MM.1S (cell line): Measurements from ENCODE around the gene ATP2B1.

Experiments
- DNase-seq: peaks from one replicate; pipeline ENCODE4 v3.0.0-alpha.2; 2015
- H2AFZ ChIP-seq: fragments of 300-600 bp; sonication (generic); 2 replicates; pipeline ENCODE4 v1.6.0; 2016; ENCODE audit warnings: antibody characterized with exemption, low read length
- H3F3A ChIP-seq: fragments of 300-600 bp; sonication (generic); 2 replicates; pipeline ENCODE4 v1.6.1; 2016; ENCODE audit warnings: mild to moderate bottlenecking, antibody characterized with exemption, low read length, moderate library complexity, mixed read lengths; ENCODE audit not compliant: insufficient read depth
- H3K27ac ChIP-seq: fragments of 300-600 bp; sonication (generic); 2 replicates; pipeline ENCODE4 v1.5.1; 2016; ENCODE audit warnings: mild to moderate bottlenecking, low read length
- H3K27me3 ChIP-seq: fragments of 300-600 bp; sonication (generic); replicated peaks from 2 replicates; pipeline ENCODE4 v1.6.0; 2016; ENCODE audit warnings: low read length; ENCODE audit not compliant: insufficient read depth
- H3K36me3 ChIP-seq: fragments of 300-600 bp; sonication (generic); replicated peaks from 2 replicates; pipeline ENCODE4 v1.6.1; 2016; ENCODE audit warnings: mild to moderate bottlenecking, low read length, mixed read lengths; ENCODE audit not compliant: insufficient read depth
- H3K4me1 ChIP-seq: fragments of 300-600 bp; sonication (generic); 2 replicates; pipeline ENCODE4 v1.6.1; 2016; ENCODE audit warnings: low read length, mixed read lengths
- H3K4me2 ChIP-seq: fragments of 300-600 bp; sonication (generic); 2 replicates; pipeline ENCODE4 v1.6.0; 2016; ENCODE audit warnings: low read depth, low read length
- H3K4me3 ChIP-seq: fragments of 300-600 bp; sonication (generic); 2 replicates; pipeline ENCODE4 v1.5.1; 2016; ENCODE audit warnings: low read length, mixed read lengths
- H3K79me2 ChIP-seq: fragments of 300-600 bp; sonication (generic); 2 replicates; pipeline ENCODE4 v1.6.1; 2016; ENCODE audit warnings: mixed run types, low read length, mixed read lengths
- H3K9ac ChIP-seq: fragments of 300-600 bp; sonication (generic); 2 replicates; pipeline ENCODE4 v1.6.1; 2016; ENCODE audit warnings: low read length, mixed read lengths
- H3K9me2 ChIP-seq: fragments of 300-600 bp; sonication (generic); replicated peaks from 2 replicates; pipeline ENCODE4 v1.6.1; 2016; ENCODE audit warnings: mild to moderate bottlenecking, low read length, mixed read lengths; ENCODE audit not compliant: insufficient read depth
- H3K9me3 ChIP-seq: fragments of 300-600 bp; sonication (generic); replicated peaks from 2 replicates; pipeline ENCODE4 v1.6.1; 2016; ENCODE audit warnings: mild to moderate bottlenecking, low read length, mixed read lengths; ENCODE audit not compliant: insufficient read depth
- H4K20me1 ChIP-seq: fragments of 300-600 bp; sonication (generic); 2 replicates; pipeline ENCODE4 v1.6.1; 2016; ENCODE audit warnings: mild to moderate bottlenecking, low read length, moderate library complexity, mixed read lengths; ENCODE audit not compliant: insufficient read depth
- CTCF ChIP-seq: fragments of 300-600 bp; sonication (generic); IDR thresholded peaks from 2 replicates; pipeline ENCODE4 v1.5.1; 2016; ENCODE audit warnings: antibody characterized with exemption, low read length, mixed read lengths
- EZH2 ChIP-seq: fragments of 300-600 bp; sonication (generic); optimal IDR thresholded peaks from 2 replicates; pipeline ENCODE3; 2017; ENCODE audit warnings: low read depth, mild to moderate bottlenecking, antibody characterized with exemption, low read length, mixed read lengths
- EZH2phosphoT487 ChIP-seq: fragments of 300-600 bp; sonication (generic); IDR thresholded peaks from 2 replicates; pipeline ENCODE4 v1.6.1; 2018; ENCODE audit warnings: antibody characterized with exemption, low read length

The ATP2B1 gene

GRCh38 chr12:89709995-89710872, 1.6 kb upstream of the ATP2B1 start:
- Histone ChIP-seq H3K27ac (peak overlapping the region; percentile 95), H2AFZ (peak overlapping the region; percentile 88)
- DNase-seq = no peak

GRCh38 chr12:89709157-89709994, 738 bp upstream of the ATP2B1 start:
- Histone ChIP-seq H3K9ac (peak overlapping the region; percentile 94), H3K36me3 (no peaks in the 10 kb centered on the region), H3K4me3 (peak overlapping the region; percentile 82), H4K20me1 (0 out of 2 replicates have a peak, but pooled peaks cover 4% of the 10 kb centered on the region), H3K79me2 (peaks cover 38% of the 10 kb centered on the region), H3K4me2 (peak overlapping the region; percentile 95), H3K27me3 (0 out of 2 replicates have a peak, but pooled peaks cover 4% of the 10 kb centered on the region), H2AFZ (peak overlapping the region; percentile 88), H3F3A (0 out of 2 replicates have a peak, but pooled peaks cover 3% of the 10 kb centered on the region), H3K9me2 (no peaks in the 10 kb centered on the region), H3K27ac (peak overlapping the region; percentile 95), H3K4me1 (peaks cover 9% of the 10 kb centered on the region; the same call in 1 of the 2 replicates), H3K9me3 (no peaks in the 10 kb centered on the region)
- DNase-seq = peak; percentile 98
- TF ChIP-seq CTCF (no peak), EZH2phosphoT487 (no peak), EZH2 (no peak)

More at GRCh38 chr12:89709995-89710872, 1.6 kb upstream of the ATP2B1 start:
- H3F3A ChIP-seq = 0 out of 2 replicates have a peak, but pooled peaks cover 3% of the 10 kb centered on the region
- H3K9me2 ChIP-seq = no peaks in the 10 kb centered on the region
- H3K79me2 ChIP-seq = peaks cover 30% of the 10 kb centered on the region
- peak overlapping the region; percentile 94 for H3K9ac ChIP-seq
- H3K4me2 ChIP-seq = peak overlapping the region; percentile 95
- H3K4me1 ChIP-seq = peaks cover 9% of the 10 kb centered on the region; the same call in 1 of the 2 replicates
- no peaks in the 10 kb centered on the region for H3K36me3 ChIP-seq
- 0 out of 2 replicates have a peak, but pooled peaks cover 4% of the 10 kb centered on the region for H3K27me3 ChIP-seq
- TF ChIP-seq EZH2 (no peak), CTCF (no peak), EZH2phosphoT487 (no peak)
- 0 out of 2 replicates have a peak, but pooled peaks cover 4% of the 10 kb centered on the region for H4K20me1 ChIP-seq
- no peaks in the 10 kb centered on the region for H3K9me3 ChIP-seq
- H3K4me3 ChIP-seq = peak overlapping the region; percentile 82

- Histone ChIP-seq H3K4me1 (peaks cover 9% of the 10 kb centered on the region; the same call in 1 of the 2 replicates), H3K27ac (peak overlapping the region; percentile 72; the same call in 1 of the 2 replicates), H2AFZ (peak overlapping the region; percentile 47; the same call in 1 of the 2 replicates)
Observed at GRCh38 chr12:89707703-89708564, 704 bp downstream of the ATP2B1 start.

More at GRCh38 chr12:89707703-89708564, 704 bp downstream of the ATP2B1 start:
- Histone ChIP-seq H3K9me3 (no peaks in the 10 kb centered on the region), H3K36me3 (no peaks in the 10 kb centered on the region), H3K9ac (peak overlapping the region; percentile 76), H4K20me1 (0 out of 2 replicates have a peak, but pooled peaks cover 4% of the 10 kb centered on the region), H3K79me2 (peaks cover 53% of the 10 kb centered on the region), H3F3A (0 out of 2 replicates have a peak, but pooled peaks cover 3% of the 10 kb centered on the region), H3K9me2 (no peaks in the 10 kb centered on the region), H3K4me3 (peak overlapping the region; percentile 79), H3K27me3 (0 out of 2 replicates have a peak, but pooled peaks cover 4% of the 10 kb centered on the region), H3K4me2 (peak overlapping the region; percentile 85)
- peak; percentile 53 for DNase-seq
- no peak for TF ChIP-seq EZH2phosphoT487
- TF ChIP-seq EZH2 = no peak
- TF ChIP-seq CTCF = no peak
